Vagina (tissue), 2 donors: Measurements from ENCODE around the gene SMIM45.

ENCODE experiments used
- DNase-seq, 2 donors: peaks; one replicate each; pipeline ENCODE4 v3.0.0-alpha.2; 2017; ENCODE audit errors: extremely low spot score in 2 of 2
- H3K27ac ChIP-seq: fragments of 200-600 bp; sonication (generic); one replicate; pipeline ENCODE4 v1.5.1; 2019
- H3K27me3 ChIP-seq: fragments of 200-600 bp; sonication (generic); one replicate; pipeline ENCODE4 v1.5.1; 2019
- H3K36me3 ChIP-seq, 2 donors: fragments of 200-600 bp; sonication (generic); one replicate each; pipeline ENCODE4 v1.5.1; 2017 to 2019
- H3K4me1 ChIP-seq: fragments of 200-600 bp; sonication (generic); one replicate; pipeline ENCODE4 v1.5.1; 2019
- H3K4me3 ChIP-seq, 2 donors: fragments of 200-600 bp; sonication (generic); 1 replicate in 1 of 2; 2 replicates in 1 of 2; pipeline ENCODE4 v1.5.1; 2016 to 2019
- H3K9me3 ChIP-seq: fragments of 200-600 bp; sonication (generic); one replicate; pipeline ENCODE4 v1.5.1; 2019
- CTCF ChIP-seq, 3 experiments: fragments of 450-650 bp in 2 of 3; fragments of 200-600 bp in 1 of 3; sonication (generic) in 1 of 3; IDR thresholded peaks; one replicate each; pipeline ENCODE4 v1.5.1; 2017 to 2019; ENCODE audit warnings: antibody characterized with exemption in 3 of 3, mild to moderate bottlenecking in 2 of 3, moderate library complexity in 2 of 3
- POLR2A ChIP-seq, 2 donors: fragments of 450-650 bp; IDR thresholded peaks; one replicate each; pipeline ENCODE4 v1.6.1; 2017; ENCODE audit warnings: antibody characterized with exemption in 2 of 2, mild to moderate bottlenecking in 2 of 2, moderate library complexity in 2 of 2
- POLR2AphosphoS5 ChIP-seq, 2 donors: sonication (generic); formaldehyde crosslinking; IDR thresholded peaks; one replicate each; pipeline ENCODE4 v1.9.0; 2017; ENCODE audit warnings: antibody characterized with exemption in 2 of 2, mild to moderate bottlenecking in 2 of 2, low read depth in 1 of 2; ENCODE audit not compliant: insufficient read depth in 1 of 2
- intact Hi-C: fragments of 100-400 bp; cut with DNase I; formaldehyde crosslinking; loops from one replicate; pipeline ENCODE4 v1.15.1; 2023

Gene SMIM45

GRCh38 chr22:41933411-41934177, 18.4 kb upstream of the SMIM45 start:
- no peak for DNase-seq
- Histone ChIP-seq H3K4me3 (no peak overlapping the region), H3K9me3 (no peaks in the 10 kb centered on the region), H3K27me3 (no peaks in the 10 kb centered on the region), H3K4me1 (no peaks in the 10 kb centered on the region), H3K27ac (no peak overlapping the region), H3K36me3 (no peaks in the 10 kb centered on the region)
- TF ChIP-seq CTCF (IDR thresholded peaks at IDR 0.05) (no peak), POLR2AphosphoS5 (IDR thresholded peaks at IDR 0.05; ENCODE audit: insufficient read depth in 1 of 2, low read depth in 1 of 2) (no peak), POLR2A (IDR thresholded peaks at IDR 0.05) (no peak)
- intact Hi-C loops = no loop called here

- H3K36me3 ChIP-seq = no peaks in the 10 kb centered on the region
- H3K27ac ChIP-seq = no peak overlapping the region
- no peaks in the 10 kb centered on the region for H3K4me1 ChIP-seq
- TF ChIP-seq CTCF (IDR thresholded peaks at IDR 0.05) (no peak), POLR2A (IDR thresholded peaks at IDR 0.05) (no peak), POLR2AphosphoS5 (IDR thresholded peaks at IDR 0.05; ENCODE audit: insufficient read depth in 1 of 2, low read depth in 1 of 2) (no peak)
- no peak overlapping the region for H3K4me3 ChIP-seq
- no peak for DNase-seq
- H3K9me3 ChIP-seq = no peaks in the 10 kb centered on the region
- H3K27me3 ChIP-seq = no peaks in the 10 kb centered on the region
- intact Hi-C loops = no loop called here
These were observed 17.5 kb upstream of the SMIM45 start for GRCh38 chr22:41934284-41935014.

- Histone ChIP-seq H3K4me3 (no peak overlapping the region), H3K27me3 (no peaks in the 10 kb centered on the region), H3K36me3 (no peaks in the 10 kb centered on the region), H3K4me1 (no peaks in the 10 kb centered on the region), H3K9me3 (no peaks in the 10 kb centered on the region), H3K27ac (no peak overlapping the region)
- intact Hi-C loops = no loop called here
- TF ChIP-seq CTCF (IDR thresholded peaks at IDR 0.05) (no peak), POLR2AphosphoS5 (IDR thresholded peaks at IDR 0.05; ENCODE audit: insufficient read depth in 1 of 2, low read depth in 1 of 2) (no peak), POLR2A (IDR thresholded peaks at IDR 0.05) (no peak)
- DNase-seq = no peak
These were observed 17.0 kb upstream of the SMIM45 start for GRCh38 chr22:41935015-41935351.

GRCh38 chr22:41935509-41935908, 16.4 kb upstream of the SMIM45 start:
- intact Hi-C loops = no loop called here
- Histone ChIP-seq H3K9me3 (no peaks in the 10 kb centered on the region), H3K4me3 (no peak overlapping the region), H3K27ac (no peak overlapping the region), H3K36me3 (no peaks in the 10 kb centered on the region), H3K4me1 (peaks cover under 1% of the 10 kb centered on the region), H3K27me3 (no peaks in the 10 kb centered on the region)
- TF ChIP-seq POLR2AphosphoS5 (IDR thresholded peaks at IDR 0.05; ENCODE audit: insufficient read depth in 1 of 2, low read depth in 1 of 2) = no peak
- no peak for TF ChIP-seq POLR2A (IDR thresholded peaks at IDR 0.05)
- no peak for TF ChIP-seq CTCF (IDR thresholded peaks at IDR 0.05)
- DNase-seq = no peak

- DNase-seq = no peak
- no peaks in the 10 kb centered on the region for H3K9me3 ChIP-seq
- no peaks in the 10 kb centered on the region for H3K27me3 ChIP-seq
- no peak for TF ChIP-seq CTCF (IDR thresholded peaks at IDR 0.05)
- no peak for TF ChIP-seq POLR2AphosphoS5 (IDR thresholded peaks at IDR 0.05; ENCODE audit: insufficient read depth in 1 of 2, low read depth in 1 of 2)
- no peak for TF ChIP-seq POLR2A (IDR thresholded peaks at IDR 0.05)
- intact Hi-C loops = no loop called here
- peaks cover 8% of the 10 kb centered on the region for H3K4me1 ChIP-seq
- no peak overlapping the region for H3K4me3 ChIP-seq
- no peaks in the 10 kb centered on the region for H3K36me3 ChIP-seq
- no peak overlapping the region for H3K27ac ChIP-seq
These were observed 15.1 kb upstream of the SMIM45 start for GRCh38 chr22:41936894-41937169.
